ENCODE measurements around the gene ZACN.

Gene ZACN

GRCh38 chr17:76081295-76082210, 2.6 kb downstream of the ZACN start:
- no peak for DNase-seq (ENCODE audit: low read depth in 2 of 2)

DNA sequence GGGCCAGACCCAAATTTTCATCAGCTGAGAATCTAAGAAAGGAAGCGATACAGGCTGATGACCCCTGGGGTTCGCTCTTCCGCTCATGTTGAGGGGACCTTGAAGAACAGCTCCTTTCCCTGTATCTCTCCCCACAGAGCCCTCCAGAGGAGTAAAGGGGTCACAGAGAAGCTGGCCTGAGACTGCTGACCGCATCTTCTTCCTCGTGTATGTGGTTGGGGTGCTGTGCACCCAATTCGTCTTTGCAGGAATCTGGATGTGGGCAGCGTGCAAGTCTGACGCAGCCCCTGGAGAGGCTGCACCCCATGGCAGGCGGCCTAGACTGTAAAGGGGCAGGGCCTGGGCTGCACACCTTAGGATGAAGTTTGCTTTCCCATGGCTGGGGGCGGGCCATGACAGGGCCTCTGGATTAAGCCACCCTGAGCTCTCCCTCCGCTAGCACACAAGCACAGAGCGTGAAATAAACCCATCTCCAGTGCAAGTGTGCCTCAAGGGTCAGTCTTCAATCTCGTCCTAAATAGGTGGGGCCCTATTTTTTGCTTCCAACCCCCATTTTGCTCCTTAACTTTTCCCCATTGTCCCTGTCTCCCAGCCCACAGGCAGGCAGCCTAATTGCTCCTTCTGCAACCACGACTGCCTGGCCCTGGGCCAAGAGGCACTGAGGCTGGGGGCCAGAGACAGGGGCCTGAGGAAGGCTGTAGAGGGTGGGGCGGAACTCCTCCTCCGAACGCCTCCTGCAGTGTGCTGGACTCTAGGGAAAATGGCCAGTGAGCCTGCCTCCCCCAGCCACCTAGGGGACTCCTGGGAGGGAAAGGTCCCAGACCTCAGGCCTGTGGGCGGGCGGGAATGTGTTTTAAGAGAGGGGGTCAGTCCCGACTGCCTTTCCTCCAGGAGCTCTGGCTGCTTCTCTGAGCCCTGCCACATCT, 3.6 kb downstream of the ZACN start:
- DNase-seq (ENCODE audit: low read depth in 2 of 2), result no peak

- no peak for DNase-seq (ENCODE audit: low read depth in 2 of 2)
Measured at GRCh38 chr17:76083536-76084182, 4.7 kb downstream of the ZACN start.

GRCh38 chr17:76085066-76085730, 6.2 kb downstream of the ZACN start:
- no peak for DNase-seq (ENCODE audit: low read depth in 2 of 2)

- DNase-seq (ENCODE audit: low read depth in 2 of 2), result no peak
Measured at GRCh38 chr17:76085731-76086366, 6.9 kb downstream of the ZACN start.

- DNase-seq (ENCODE audit: low read depth in 2 of 2), result no peak
Measured at GRCh38 chr17:76086384-76086783, 7.4 kb downstream of the ZACN start.

DNA sequence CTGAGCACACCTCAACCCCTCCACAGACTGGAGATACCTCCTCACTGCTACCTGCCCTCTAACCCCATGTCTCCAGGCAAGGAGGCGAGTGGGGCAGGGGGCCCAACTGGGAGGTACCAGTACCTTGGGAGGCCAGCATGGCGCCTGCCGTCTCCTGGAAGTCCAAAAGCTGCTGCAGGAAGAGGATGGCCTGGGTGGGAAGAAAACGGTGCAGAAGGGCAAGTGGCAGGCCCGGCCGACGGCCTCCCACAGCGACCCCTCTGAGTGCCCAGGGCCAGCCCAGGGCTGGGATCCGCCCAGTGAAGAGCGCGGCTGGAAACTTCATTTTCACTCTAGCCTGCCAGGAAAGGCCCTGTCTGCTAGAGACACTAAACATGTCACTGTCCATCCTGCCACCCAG, 8.5 kb downstream of the ZACN start:
- DNase-seq (ENCODE audit: low read depth in 2 of 2), result no peak

- DNase-seq (ENCODE audit: low read depth in 2 of 2), result no peak
Measured at GRCh38 chr17:76088041-76088867, 9.3 kb downstream of the ZACN start.

GRCh38 chr17:76088868-76089576, 10.0 kb downstream of the ZACN start:
- no peak for DNase-seq (ENCODE audit: low read depth in 2 of 2)

GRCh38 chr17:76089680-76090516, 10.9 kb downstream of the ZACN start:
- DNase-seq (ENCODE audit: low read depth in 2 of 2), result no peak

GRCh38 chr17:76090517-76091129, 11.6 kb downstream of the ZACN start:
- DNase-seq (ENCODE audit: low read depth in 2 of 2), result no peak

GRCh38 chr17:76091526-76092286, 12.7 kb downstream of the ZACN start:
- DNase-seq (ENCODE audit: low read depth in 2 of 2), result no peak

- DNase-seq (ENCODE audit: low read depth in 2 of 2), result no peak
Measured at GRCh38 chr17:76092526-76093413, 13.8 kb downstream of the ZACN start.

DNA sequence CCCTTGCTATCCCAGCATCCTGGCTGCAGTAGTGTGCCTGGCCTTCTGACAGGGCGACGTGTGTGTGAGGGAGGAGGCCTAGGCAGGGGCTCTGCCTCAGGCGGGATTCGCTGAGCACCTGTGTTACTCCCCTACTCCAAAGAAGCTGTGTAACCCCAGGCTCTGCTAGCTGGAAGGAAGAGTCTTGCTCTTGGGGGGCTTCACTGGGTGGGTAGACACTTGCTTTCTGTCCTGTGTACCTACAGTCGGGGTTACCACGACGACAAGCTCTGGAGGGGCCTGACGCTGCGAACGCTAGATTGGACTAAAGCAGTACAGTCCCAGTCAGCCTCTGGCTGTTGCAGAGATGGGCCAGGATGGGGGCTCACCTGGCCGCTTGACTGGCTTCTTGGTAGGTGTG, 15.1 kb downstream of the ZACN start:
- no peak for DNase-seq (ENCODE audit: low read depth in 2 of 2)

- DNase-seq (ENCODE audit: low read depth in 2 of 2), result no peak
Measured at GRCh38 chr17:76095943-76096342, 17.0 kb downstream of the ZACN start.

DNA sequence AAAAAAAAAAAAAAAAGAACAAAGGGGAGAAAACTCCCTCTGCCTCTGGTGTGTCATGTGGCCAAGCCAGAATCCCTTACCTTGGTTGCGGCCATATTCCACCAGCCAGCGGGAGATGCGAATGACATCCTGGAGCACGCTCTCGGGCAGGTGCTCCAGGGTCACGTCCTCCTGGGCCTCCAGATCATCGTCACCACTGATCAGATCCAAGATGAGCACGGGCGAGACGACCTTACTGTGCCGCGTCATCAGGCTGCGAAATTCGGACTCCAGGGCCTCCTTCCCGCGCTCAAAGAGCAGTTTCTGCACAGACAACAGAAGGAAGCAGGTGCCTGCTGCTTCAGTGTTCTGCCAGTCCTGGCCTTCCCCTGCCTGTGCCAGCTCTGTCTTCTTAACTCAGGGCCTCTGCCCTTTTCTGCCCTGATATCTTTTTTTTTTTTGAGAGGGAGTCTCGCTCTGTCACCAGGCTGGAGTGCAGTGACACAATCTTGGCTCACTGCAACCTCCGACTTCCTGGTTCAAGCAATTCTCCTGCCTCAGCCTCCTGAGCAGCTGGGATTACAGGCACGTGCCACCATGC, 18.8 kb downstream of the ZACN start:
- DNase-seq (ENCODE audit: low read depth in 2 of 2), result no peak
